Adrenal gland (tissue), 12 donors: ENCODE results near the gene ADD3. TPM values are rescaled to one million over a fixed set of nuclear protein-coding genes. Genes with fewer than 3 reads are reported as not detected.

Experiments
- DNase-seq, 7 donors: peaks; one replicate each; pipeline ENCODE4 v3.0.0-alpha.2; 2019 to 2020
- H3K27ac ChIP-seq, 5 donors: fragments of 200-600 bp; sonication (generic) in 4 of 5; 1 replicate in 3 of 5; 2 replicates in 2 of 5; pipeline versions ENCODE4 v1.5.1 to v1.8.0; 2016 to 2020; ENCODE audit warnings: mild to moderate bottlenecking in 1 of 5
- H3K27me3 ChIP-seq: fragments of 200-600 bp; 2 replicates; pipeline ENCODE4 v1.8.0; 2021
- H3K36me3 ChIP-seq, 2 donors: fragments of 200-600 bp; replicated peaks in 1 of 2; 1 replicate in 1 of 2; 2 replicates in 1 of 2; pipeline versions ENCODE4 v1.5.1 to v1.8.0; 2018 to 2022
- H3K4me1 ChIP-seq, 2 donors: fragments of 200-600 bp; replicated peaks in 1 of 2; 1 replicate in 1 of 2; 2 replicates in 1 of 2; pipeline versions ENCODE4 v1.5.1 to v1.8.0; 2018 to 2021
- H3K4me3 ChIP-seq, 4 donors: fragments of 200-600 bp; sonication (generic) in 3 of 4; one replicate each; pipeline ENCODE4 v1.5.1; 2016 to 2018
- H3K9me3 ChIP-seq, 3 donors: fragments of 200-600 bp; sonication (generic) in 1 of 3; replicated peaks in 1 of 3; 1 replicate in 2 of 3; 2 replicates in 1 of 3; pipeline versions ENCODE4 v1.5.1 to v1.8.0; 2016 to 2021
- POLR2A ChIP-seq, 2 donors: fragments of 450-650 bp; IDR thresholded peaks; one replicate each; pipeline ENCODE4 v1.6.1; 2017; ENCODE audit warnings: antibody characterized with exemption in 2 of 2, mild to moderate bottlenecking in 2 of 2, moderate library complexity in 1 of 2
- WGBS, 4 donors: extraction: QIAGEN DNeasy Blood & Tissue Kit in 2 of 4; methylation state at CpG; one replicate each; pipeline versions ENCODE4 v1.1.5 to v1.1.7; 2013 to 2017; 5-methylcytosine and 5-hydroxymethylcytosine counted together
- intact Hi-C, 2 donors: fragments of 100-400 bp; cut with DNase I; formaldehyde crosslinking; loops; one replicate each; pipeline versions ENCODE4 v1.14.1 to v1.15.0; 2022 to 2023
- polyA plus RNA-seq, 3 donors: library from polyadenylated mRNA; stranded (reverse); fragments of 200-250 nt in 2 of 3; fragments of 350-450 nt in 1 of 3; fragmentation: Illumina TruSeq in 1 of 3; extraction: RNeasy Lipid Tissue Mini Kit (QIAGEN cat#74804) in 1 of 3; gene quantifications; one replicate each; pipeline ENCODE4 v1.2.3, GENCODE V29; 2013 to 2014
- small RNA-seq, 2 donors: library from RNA; depleted of rRNA; stranded (forward); fragments of <200 nt; gene quantifications; one replicate each; pipeline ENCODE3, GENCODE V24; 2016
- total RNA-seq, 9 donors: library from RNA; depleted of rRNA in 4 of 9; stranded (reverse); fragments of >200 nt in 4 of 9; fragments of 120-200 nt in 1 of 9; fragmentation: NEBNext Ultra II Directional in 1 of 9; extraction: Animal tissue kit (Norgen Biotek cat#: 25700) in 1 of 9; gene quantifications; one replicate each; pipeline versions ENCODE4 v1.1.0 to v1.2.4, GENCODE V29; 2013 to 2023
- TF ChIP-seq, protein P1 (sequence below), 6 experiments: fragments of 450-650 bp in 4 of 6; fragments of 200-600 bp in 2 of 6; sonication (generic) in 1 of 6; IDR thresholded peaks; 1 replicate in 5 of 6; 2 replicates in 1 of 6; pipeline versions ENCODE4 v1.5.1 to v1.8.0; 2016 to 2021; ENCODE audit warnings: antibody characterized with exemption in 6 of 6, mild to moderate bottlenecking in 2 of 6, moderate library complexity in 1 of 6
- donor health status: healthy with polysubstance abuse.
- donor health status: Bipolar disorder and iron deficiency.
- donor health status: DM: yes; HTN: yes; CAD: no.
- donor health status: DM: no; HTN: no; CAD: no.
- donor health status: DM: no; HTN: no; CAD: no.
- donor health status: DM: yes; HTN: yes; CAD: no.

The ADD3 gene
- total and polyA plus RNA-seq, 12 donors, result 15.6 to 122 (median 43.4) TPM

DNA sequence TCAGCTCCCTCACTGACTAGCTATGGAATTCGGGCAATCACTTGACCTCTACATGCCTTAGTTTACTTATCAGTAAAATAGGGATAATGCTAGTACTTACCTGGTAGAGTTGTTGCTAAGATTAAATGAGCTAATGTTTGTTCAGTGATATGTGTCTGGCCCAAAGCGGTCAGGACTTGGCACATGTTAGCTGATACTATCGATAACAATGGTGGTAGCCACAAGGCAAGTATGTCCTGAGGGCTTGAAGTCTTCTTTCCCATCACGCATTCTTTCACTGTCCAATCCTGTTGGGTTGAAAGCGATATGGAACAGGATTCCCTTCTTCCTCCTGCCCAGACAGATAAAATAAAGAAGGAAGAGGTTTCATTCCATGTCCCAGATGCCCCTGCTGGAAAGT, 174.1 kb downstream of the ADD3 start:
- Histone ChIP-seq H3K4me3 (no peak overlapping the region), H3K27me3 (no peaks in the 10 kb centered on the region), H3K36me3 (no peaks in the 10 kb centered on the region), H3K9me3 (no peaks in the 10 kb centered on the region), H3K27ac (no peak overlapping the region), H3K4me1 (no peaks in the 10 kb centered on the region)
- intact Hi-C loops, result no loop called here
- WGBS, 4 donors, result 88 to 97% (median 93%) methylated on average over 5 of the region's 5 CpGs
- TF ChIP-seq, protein P1, sequence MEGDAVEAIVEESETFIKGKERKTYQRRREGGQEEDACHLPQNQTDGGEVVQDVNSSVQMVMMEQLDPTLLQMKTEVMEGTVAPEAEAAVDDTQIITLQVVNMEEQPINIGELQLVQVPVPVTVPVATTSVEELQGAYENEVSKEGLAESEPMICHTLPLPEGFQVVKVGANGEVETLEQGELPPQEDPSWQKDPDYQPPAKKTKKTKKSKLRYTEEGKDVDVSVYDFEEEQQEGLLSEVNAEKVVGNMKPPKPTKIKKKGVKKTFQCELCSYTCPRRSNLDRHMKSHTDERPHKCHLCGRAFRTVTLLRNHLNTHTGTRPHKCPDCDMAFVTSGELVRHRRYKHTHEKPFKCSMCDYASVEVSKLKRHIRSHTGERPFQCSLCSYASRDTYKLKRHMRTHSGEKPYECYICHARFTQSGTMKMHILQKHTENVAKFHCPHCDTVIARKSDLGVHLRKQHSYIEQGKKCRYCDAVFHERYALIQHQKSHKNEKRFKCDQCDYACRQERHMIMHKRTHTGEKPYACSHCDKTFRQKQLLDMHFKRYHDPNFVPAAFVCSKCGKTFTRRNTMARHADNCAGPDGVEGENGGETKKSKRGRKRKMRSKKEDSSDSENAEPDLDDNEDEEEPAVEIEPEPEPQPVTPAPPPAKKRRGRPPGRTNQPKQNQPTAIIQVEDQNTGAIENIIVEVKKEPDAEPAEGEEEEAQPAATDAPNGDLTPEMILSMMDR (IDR thresholded peaks at IDR 0.05), result no peak
- TF ChIP-seq POLR2A (IDR thresholded peaks at IDR 0.05), result no peak
- DNase-seq, result no peak

DNA sequence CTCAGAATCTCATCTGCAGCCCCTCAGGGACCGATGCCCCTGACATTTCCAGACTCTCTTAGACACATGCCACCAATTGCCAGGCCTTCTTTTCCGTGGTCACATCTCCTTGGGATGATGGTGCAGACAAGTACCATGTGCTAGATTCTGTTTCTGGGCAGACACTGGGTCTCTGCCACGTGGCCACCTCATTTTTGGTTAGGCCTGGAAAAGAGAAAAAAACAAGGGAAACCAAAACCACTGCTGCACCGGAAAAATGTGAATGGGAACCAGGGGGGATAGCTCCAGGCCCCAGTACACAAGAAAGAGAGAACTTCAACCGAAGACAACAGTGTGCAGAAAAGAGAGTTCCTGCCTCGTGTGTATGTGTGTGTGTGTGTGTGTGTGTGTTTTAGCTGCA, 176.6 kb downstream of the ADD3 start:
- H3K36me3 ChIP-seq, result no peaks in the 10 kb centered on the region
- no peak overlapping the region for H3K4me3 ChIP-seq
- H3K9me3 ChIP-seq, result no peaks in the 10 kb centered on the region
- TF ChIP-seq, protein P1 (IDR thresholded peaks at IDR 0.05), result no peak
- no peak for TF ChIP-seq POLR2A (IDR thresholded peaks at IDR 0.05)
- H3K4me1 ChIP-seq, result no peaks in the 10 kb centered on the region
- no peak overlapping the region for H3K27ac ChIP-seq
- DNase-seq, result no peak
- 66 to 81% (median 69%) methylated on average over 6 of the region's 6 CpGs for WGBS, 4 donors
- H3K27me3 ChIP-seq, result no peaks in the 10 kb centered on the region
- intact Hi-C loops, result no loop called here

Small RNA genes lying within 50 kb of the gene (small RNA-seq; reads per million reads assigned to genes)
- gene SNRPGP12, result 0 reads per million in 2 donors

Other genes starting within 250 kb of the ADD3 start
- gene XPNPEP1, start 84.5 kb upstream of the ADD3 start, total RNA-seq, result 100 to 1,000 TPM in 1 of 9 donors, 10 to 100 TPM in 8; 43.4 to 103 (median 62.8) TPM
- 10 to 100 TPM; 17.8 to 62.7 (median 29.0) TPM for gene XPNPEP1, start 84.5 kb upstream of the ADD3 start, polyA plus RNA-seq
- 10 to 100 TPM; 21.4 to 69.8 (median 43.5) TPM for gene MXI1, start 199.6 kb downstream of the ADD3 start, total RNA-seq
- gene MXI1, start 199.6 kb downstream of the ADD3 start, polyA plus RNA-seq, result 10 to 100 TPM; 22.6 to 33.8 (median 29.4) TPM